Liver (tissue), 9 donors: ENCODE measurements around the gene BEST1. TPM values are rescaled to one million over a fixed set of nuclear protein-coding genes. Genes with fewer than 3 reads are reported as not detected.

ENCODE experiments used
- DNase-seq: peaks from one replicate; pipeline ENCODE4 v3.0.0-alpha.2; 2017; ENCODE audit warnings: low spot score
- H3K27ac ChIP-seq, 2 donors: one replicate each; pipeline ENCODE4 v1.7.0; 2013; ENCODE audit warnings: inconsistent platforms in 2 of 2, low read length in 2 of 2, control low read depth in 1 of 2, low read depth in 1 of 2, mild to moderate bottlenecking in 1 of 2
- H3K27me3 ChIP-seq, 4 donors: one replicate each; pipeline versions ENCODE4 v1.6.1 to v1.7.0; 2013; ENCODE audit warnings: low read length in 3 of 4, inconsistent platforms in 1 of 4, mild to moderate bottlenecking in 1 of 4, moderate library complexity in 1 of 4; ENCODE audit not compliant: control insufficient read depth in 4 of 4, insufficient read depth in 4 of 4
- H3K36me3 ChIP-seq, 4 donors: one replicate each; pipeline versions ENCODE4 v1.6.1 to v1.7.0; 2013; ENCODE audit warnings: low read length in 3 of 4, mild to moderate bottlenecking in 3 of 4, low read depth in 1 of 4, moderate library complexity in 1 of 4; ENCODE audit not compliant: control insufficient read depth in 4 of 4, insufficient read depth in 3 of 4
- H3K4me1 ChIP-seq, 4 donors: one replicate each; pipeline versions ENCODE4 v1.6.1 to v1.7.0; 2013; ENCODE audit warnings: low read length in 3 of 4, mild to moderate bottlenecking in 3 of 4, moderate library complexity in 1 of 4; ENCODE audit not compliant: control insufficient read depth in 4 of 4, insufficient read depth in 4 of 4
- H3K4me3 ChIP-seq, 3 donors: one replicate each; pipeline versions ENCODE4 v1.6.1 to v1.7.0; 2013; ENCODE audit warnings: low read length in 3 of 3, control low read depth in 1 of 3, low read depth in 1 of 3, mild to moderate bottlenecking in 1 of 3
- H3K9ac ChIP-seq, 2 donors: one replicate each; pipeline ENCODE4 v1.7.0; 2013; ENCODE audit warnings: low read length in 2 of 2, mild to moderate bottlenecking in 2 of 2, moderate library complexity in 2 of 2, control low read depth in 1 of 2, low read depth in 1 of 2
- H3K9me3 ChIP-seq, 4 donors: one replicate each; pipeline versions ENCODE4 v1.6.1 to v1.7.0; 2013; ENCODE audit warnings: low read length in 3 of 4; ENCODE audit not compliant: control insufficient read depth in 4 of 4
- EGR1 ChIP-seq, 2 donors: IDR thresholded peaks; 2 replicates each; pipeline ENCODE4 v1.6.1; 2016 to 2018; ENCODE audit warnings: antibody characterized with exemption in 2 of 2, low read depth in 2 of 2
- FOXA1 ChIP-seq: IDR thresholded peaks from 2 replicates; pipeline ENCODE4 v1.6.1; 2016; ENCODE audit warnings: antibody characterized with exemption
- FOXA2 ChIP-seq: IDR thresholded peaks from 2 replicates; pipeline ENCODE4 v1.6.1; 2016; ENCODE audit warnings: antibody characterized with exemption
- GABPA ChIP-seq, 2 donors: IDR thresholded peaks in 1 of 2; conservative IDR thresholded peaks in 1 of 2; 2 replicates each; pipeline ENCODE4 v1.6.1; 2016; ENCODE audit warnings: antibody characterized with exemption in 2 of 2, mild to moderate bottlenecking in 1 of 2, moderate library complexity in 1 of 2
- HNF4A ChIP-seq, 2 donors: conservative IDR thresholded peaks; 2 replicates each; pipeline ENCODE4 v1.6.1; 2016; ENCODE audit warnings: antibody characterized with exemption in 2 of 2, mild to moderate bottlenecking in 2 of 2
- HNF4G ChIP-seq: IDR thresholded peaks from 2 replicates; pipeline ENCODE4 v1.6.1; 2016; ENCODE audit warnings: antibody characterized with exemption
- JUND ChIP-seq, 2 donors: IDR thresholded peaks; 2 replicates each; pipeline ENCODE4 v1.6.1; 2016; ENCODE audit warnings: antibody characterized with exemption in 2 of 2
- MAX ChIP-seq: IDR thresholded peaks from 2 replicates; pipeline ENCODE4 v1.6.1; 2016; ENCODE audit warnings: antibody characterized with exemption
- NR2F2 ChIP-seq: IDR thresholded peaks from 2 replicates; pipeline ENCODE4 v1.6.1; 2016; ENCODE audit warnings: antibody characterized with exemption
- RAD21 ChIP-seq, 2 donors: IDR thresholded peaks; 2 replicates each; pipeline ENCODE4 v1.6.1; 2016; ENCODE audit warnings: antibody characterized with exemption in 2 of 2, mild to moderate bottlenecking in 2 of 2
- RXRA ChIP-seq, 2 donors: IDR thresholded peaks; 2 replicates each; pipeline ENCODE4 v1.6.1; 2017 to 2018; ENCODE audit warnings: antibody characterized with exemption in 2 of 2, mild to moderate bottlenecking in 1 of 2
- SP1 ChIP-seq: IDR thresholded peaks from 2 replicates; pipeline ENCODE4 v1.6.1; 2018; ENCODE audit warnings: antibody characterized with exemption, mild to moderate bottlenecking
- TAF1 ChIP-seq: conservative IDR thresholded peaks from 2 replicates; pipeline ENCODE4 v1.6.1; 2016; ENCODE audit warnings: antibody characterized with exemption, mild to moderate bottlenecking
- YY1 ChIP-seq: IDR thresholded peaks from 2 replicates; pipeline ENCODE4 v1.6.1; 2016; ENCODE audit warnings: antibody characterized with exemption, mild to moderate bottlenecking
- WGBS: extraction: QIAGEN DNeasy Blood & Tissue Kit; methylation state at CpG from one replicate; pipeline ENCODE4 v1.1.7; 2013; 5-methylcytosine and 5-hydroxymethylcytosine counted together
- polyA plus RNA-seq, 2 donors: library from polyadenylated mRNA; stranded (reverse) in 1 of 2; unstranded in 1 of 2; fragments of 200-250 nt in 1 of 2; fragments of >200 nt in 1 of 2; fragmentation: Nextera tagmentation in 1 of 2; extraction: Ambion mirVana in 1 of 2; gene quantifications; one replicate each; pipeline versions ENCODE4 v1.2.1 to v1.2.3, GENCODE V29; 2013 to 2015
- total RNA-seq, 2 donors: library from RNA; depleted of rRNA; stranded (reverse); fragments of >200 nt; gene quantifications; one replicate each; pipeline ENCODE4 v1.2.3, GENCODE V29; 2014
- TF ChIP-seq, protein P1 (sequence below): IDR thresholded peaks from 2 replicates; pipeline ENCODE4 v1.6.1; 2016; ENCODE audit warnings: antibody characterized with exemption, mild to moderate bottlenecking
- TF ChIP-seq, protein P2 (sequence below): fragments of 150-350 bp; IDR thresholded peaks from 2 replicates; pipeline ENCODE4 v1.5.1; 2017; ENCODE audit warnings: improper control_type of control experiment, low read depth, low read length; ENCODE audit not compliant: missing input control
- TF ChIP-seq, protein P3 (sequence below): IDR thresholded peaks from 2 replicates; pipeline ENCODE4 v1.6.1; 2016; ENCODE audit warnings: antibody characterized with exemption
- TF ChIP-seq, protein P4 (sequence below): IDR thresholded peaks from 2 replicates; pipeline ENCODE4 v1.6.1; 2016; ENCODE audit warnings: antibody characterized with exemption
- donor health status: healthy.
- donor health status: healthy.
- donor health status: healthy.
- donor health status: healthy.
- donor health status: healthy.

The BEST1 gene
- total and polyA plus RNA-seq, 4 donors: 0.22 to 1.6 (median 1.1) TPM

GRCh38 chr11:61907871-61908729 lies 42.1 kb upstream of the BEST1 start (continued):
- TF ChIP-seq, protein P1, sequence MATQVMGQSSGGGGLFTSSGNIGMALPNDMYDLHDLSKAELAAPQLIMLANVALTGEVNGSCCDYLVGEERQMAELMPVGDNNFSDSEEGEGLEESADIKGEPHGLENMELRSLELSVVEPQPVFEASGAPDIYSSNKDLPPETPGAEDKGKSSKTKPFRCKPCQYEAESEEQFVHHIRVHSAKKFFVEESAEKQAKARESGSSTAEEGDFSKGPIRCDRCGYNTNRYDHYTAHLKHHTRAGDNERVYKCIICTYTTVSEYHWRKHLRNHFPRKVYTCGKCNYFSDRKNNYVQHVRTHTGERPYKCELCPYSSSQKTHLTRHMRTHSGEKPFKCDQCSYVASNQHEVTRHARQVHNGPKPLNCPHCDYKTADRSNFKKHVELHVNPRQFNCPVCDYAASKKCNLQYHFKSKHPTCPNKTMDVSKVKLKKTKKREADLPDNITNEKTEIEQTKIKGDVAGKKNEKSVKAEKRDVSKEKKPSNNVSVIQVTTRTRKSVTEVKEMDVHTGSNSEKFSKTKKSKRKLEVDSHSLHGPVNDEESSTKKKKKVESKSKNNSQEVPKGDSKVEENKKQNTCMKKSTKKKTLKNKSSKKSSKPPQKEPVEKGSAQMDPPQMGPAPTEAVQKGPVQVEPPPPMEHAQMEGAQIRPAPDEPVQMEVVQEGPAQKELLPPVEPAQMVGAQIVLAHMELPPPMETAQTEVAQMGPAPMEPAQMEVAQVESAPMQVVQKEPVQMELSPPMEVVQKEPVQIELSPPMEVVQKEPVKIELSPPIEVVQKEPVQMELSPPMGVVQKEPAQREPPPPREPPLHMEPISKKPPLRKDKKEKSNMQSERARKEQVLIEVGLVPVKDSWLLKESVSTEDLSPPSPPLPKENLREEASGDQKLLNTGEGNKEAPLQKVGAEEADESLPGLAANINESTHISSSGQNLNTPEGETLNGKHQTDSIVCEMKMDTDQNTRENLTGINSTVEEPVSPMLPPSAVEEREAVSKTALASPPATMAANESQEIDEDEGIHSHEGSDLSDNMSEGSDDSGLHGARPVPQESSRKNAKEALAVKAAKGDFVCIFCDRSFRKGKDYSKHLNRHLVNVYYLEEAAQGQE: no peak
- TF ChIP-seq SP1: no peak

GRCh38 chr11:61908730-61909316 lies 41.3 kb upstream of the BEST1 start:
- no peak overlapping the region for H3K4me3 ChIP-seq
- DNase-seq: no peak
- no peak overlapping the region for H3K27ac ChIP-seq
- H3K36me3 ChIP-seq: no peaks in the 10 kb centered on the region
- WGBS: 57% methylated on average over 10 of the region's 10 CpGs
- H3K9me3 ChIP-seq: no peaks in the 10 kb centered on the region
- H3K27me3 ChIP-seq: no peaks in the 10 kb centered on the region
- peaks cover 0 to 12% (median 0%) of the 10 kb centered on the region in 4 donors for H3K4me1 ChIP-seq
- H3K9ac ChIP-seq: no peak overlapping the region
- no peak for TF ChIP-seq SP1
- TF ChIP-seq GABPA (IDR thresholded peaks at IDR 0.05 in 1 of 2, conservative IDR thresholded peaks at IDR 0.05 in 1 of 2): no peak
- TF ChIP-seq JUND (IDR thresholded peaks at IDR 0.05): no peak
- no peak for TF ChIP-seq HNF4G
- TF ChIP-seq HNF4A (conservative IDR thresholded peaks at IDR 0.05): no peak
- TF ChIP-seq, protein P2, sequence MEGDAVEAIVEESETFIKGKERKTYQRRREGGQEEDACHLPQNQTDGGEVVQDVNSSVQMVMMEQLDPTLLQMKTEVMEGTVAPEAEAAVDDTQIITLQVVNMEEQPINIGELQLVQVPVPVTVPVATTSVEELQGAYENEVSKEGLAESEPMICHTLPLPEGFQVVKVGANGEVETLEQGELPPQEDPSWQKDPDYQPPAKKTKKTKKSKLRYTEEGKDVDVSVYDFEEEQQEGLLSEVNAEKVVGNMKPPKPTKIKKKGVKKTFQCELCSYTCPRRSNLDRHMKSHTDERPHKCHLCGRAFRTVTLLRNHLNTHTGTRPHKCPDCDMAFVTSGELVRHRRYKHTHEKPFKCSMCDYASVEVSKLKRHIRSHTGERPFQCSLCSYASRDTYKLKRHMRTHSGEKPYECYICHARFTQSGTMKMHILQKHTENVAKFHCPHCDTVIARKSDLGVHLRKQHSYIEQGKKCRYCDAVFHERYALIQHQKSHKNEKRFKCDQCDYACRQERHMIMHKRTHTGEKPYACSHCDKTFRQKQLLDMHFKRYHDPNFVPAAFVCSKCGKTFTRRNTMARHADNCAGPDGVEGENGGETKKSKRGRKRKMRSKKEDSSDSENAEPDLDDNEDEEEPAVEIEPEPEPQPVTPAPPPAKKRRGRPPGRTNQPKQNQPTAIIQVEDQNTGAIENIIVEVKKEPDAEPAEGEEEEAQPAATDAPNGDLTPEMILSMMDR: no peak
- no peak for TF ChIP-seq MAX
- TF ChIP-seq NR2F2: no peak
- TF ChIP-seq RAD21 (IDR thresholded peaks at IDR 0.05): no peak
- TF ChIP-seq YY1: no peak
- TF ChIP-seq, protein P1: no peak
- no peak for TF ChIP-seq TAF1
- TF ChIP-seq FOXA1: no peak
- TF ChIP-seq, protein P3, sequence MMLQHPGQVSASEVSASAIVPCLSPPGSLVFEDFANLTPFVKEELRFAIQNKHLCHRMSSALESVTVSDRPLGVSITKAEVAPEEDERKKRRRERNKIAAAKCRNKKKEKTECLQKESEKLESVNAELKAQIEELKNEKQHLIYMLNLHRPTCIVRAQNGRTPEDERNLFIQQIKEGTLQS: no peak
- TF ChIP-seq, protein P4, sequence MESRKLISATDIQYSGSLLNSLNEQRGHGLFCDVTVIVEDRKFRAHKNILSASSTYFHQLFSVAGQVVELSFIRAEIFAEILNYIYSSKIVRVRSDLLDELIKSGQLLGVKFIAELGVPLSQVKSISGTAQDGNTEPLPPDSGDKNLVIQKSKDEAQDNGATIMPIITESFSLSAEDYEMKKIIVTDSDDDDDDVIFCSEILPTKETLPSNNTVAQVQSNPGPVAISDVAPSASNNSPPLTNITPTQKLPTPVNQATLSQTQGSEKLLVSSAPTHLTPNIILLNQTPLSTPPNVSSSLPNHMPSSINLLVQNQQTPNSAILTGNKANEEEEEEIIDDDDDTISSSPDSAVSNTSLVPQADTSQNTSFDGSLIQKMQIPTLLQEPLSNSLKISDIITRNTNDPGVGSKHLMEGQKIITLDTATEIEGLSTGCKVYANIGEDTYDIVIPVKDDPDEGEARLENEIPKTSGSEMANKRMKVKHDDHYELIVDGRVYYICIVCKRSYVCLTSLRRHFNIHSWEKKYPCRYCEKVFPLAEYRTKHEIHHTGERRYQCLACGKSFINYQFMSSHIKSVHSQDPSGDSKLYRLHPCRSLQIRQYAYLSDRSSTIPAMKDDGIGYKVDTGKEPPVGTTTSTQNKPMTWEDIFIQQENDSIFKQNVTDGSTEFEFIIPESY: no peak
- no peak for TF ChIP-seq EGR1 (IDR thresholded peaks at IDR 0.05; ENCODE audit: low read depth in 2 of 2)
- TF ChIP-seq FOXA2: no peak
- no peak for TF ChIP-seq RXRA (IDR thresholded peaks at IDR 0.05)
